NCI-H524 (cell line): ENCODE results near the gene TMEM234.

ENCODE experiments used
- DNase-seq, 2 experiments: peaks; one replicate each; lab custom pipeline; 2025; lab: John Stamatoyannopoulos, UW

TMEM234 gene

DNA sequence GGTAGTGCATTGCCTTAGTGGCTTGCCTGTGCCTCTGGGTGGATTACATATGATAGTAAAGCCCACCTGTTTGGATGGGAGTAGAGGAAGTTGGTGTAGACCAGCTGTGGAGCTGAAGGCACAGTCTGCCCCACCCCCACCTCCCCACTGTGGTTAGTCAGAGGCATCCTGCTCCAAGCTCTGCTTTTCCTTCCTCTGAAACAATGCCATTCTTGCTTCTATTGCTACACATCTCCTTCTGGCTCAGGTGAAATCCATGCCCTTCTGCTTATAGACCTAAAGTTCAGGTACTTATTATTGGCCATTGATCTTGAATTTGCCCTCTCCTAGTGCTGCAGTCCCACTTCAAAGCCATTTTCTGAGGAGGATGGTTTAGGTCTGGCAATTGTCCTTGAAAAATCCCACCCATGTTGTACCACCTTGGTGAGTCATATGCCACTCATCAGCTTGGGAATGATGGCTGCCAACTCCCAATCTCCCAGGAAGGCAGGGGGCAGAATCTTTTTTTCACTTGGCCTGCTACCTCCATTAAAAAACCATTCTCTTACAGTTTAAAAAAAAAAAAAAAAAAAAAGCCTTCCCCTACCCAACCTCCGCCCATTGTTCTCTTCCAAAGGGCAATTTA is 49.4 kb downstream of the TMEM234 start:
- DNase-seq = no peak

DNA sequence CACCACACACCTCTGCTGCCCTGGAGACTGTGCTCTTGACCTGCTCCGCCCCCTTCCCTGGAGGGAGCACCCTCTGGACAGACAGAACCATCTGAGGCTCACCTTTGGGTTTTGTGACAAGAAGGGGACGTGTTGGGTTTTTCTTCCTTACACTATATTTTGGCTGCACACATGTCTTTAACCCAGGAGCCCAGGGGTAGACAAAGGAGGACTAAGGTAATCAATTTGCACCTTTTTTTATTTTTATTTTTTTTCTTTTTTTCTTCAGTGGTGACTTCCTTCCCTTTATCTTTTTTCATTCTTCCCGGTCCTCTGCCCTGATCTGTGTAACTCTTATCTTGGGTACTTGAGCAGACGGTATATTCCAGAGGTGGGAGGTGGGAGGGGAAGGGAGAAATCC is 51.2 kb downstream of the TMEM234 start:
- no peak for DNase-seq
